ENCODE data around the gene FKBP11.
A peak's percentile ranks its signal among the peaks of the same experiment; 100 is the strongest.

FKBP11 gene

GRCh38 chr12:48925304-48926011 is at the start of gene FKBP11:
Gene FKBP11, minus strand, starts transcription at chr12:48925492. Its CDS starts 64 bp downstream, at chr12:48925428.
- no peak for DNase-seq

- no peak for DNase-seq
Observed at GRCh38 chr12:48973941-48974673, 48.8 kb upstream of the FKBP11 start.

GRCh38 chr12:48973531-48973930 is 48.2 kb upstream of the FKBP11 start:
- no peak for DNase-seq

- DNase-seq = no peak
Observed at GRCh38 chr12:48972952-48973483, 47.7 kb upstream of the FKBP11 start.

GRCh38 chr12:48972213-48972951 is 47.1 kb upstream of the FKBP11 start:
- DNase-seq = no peak

- DNase-seq = no peak
Observed at GRCh38 chr12:48970702-48971334, 45.5 kb upstream of the FKBP11 start.

GRCh38 chr12:48969833-48970701 is 44.8 kb upstream of the FKBP11 start:
- DNase-seq = no peak

- no peak for DNase-seq
Observed at GRCh38 chr12:48969160-48969771, 44.0 kb upstream of the FKBP11 start.

- DNase-seq = no peak
Observed at GRCh38 chr12:48968467-48968866, 43.2 kb upstream of the FKBP11 start.

GRCh38 chr12:48967991-48968390 is 42.7 kb upstream of the FKBP11 start:
- no peak for DNase-seq

GRCh38 chr12:48966177-48966895 is 41.0 kb upstream of the FKBP11 start:
- no peak for DNase-seq

- no peak for DNase-seq
Observed at GRCh38 chr12:48965298-48965838, 40.1 kb upstream of the FKBP11 start.

GRCh38 chr12:48961801-48962200 is 36.5 kb upstream of the FKBP11 start:
- DNase-seq = no peak

- DNase-seq = no peak
Observed at GRCh38 chr12:48961331-48961730, 36.0 kb upstream of the FKBP11 start.

- no peak for DNase-seq
Observed at GRCh38 chr12:48960834-48961233, 35.5 kb upstream of the FKBP11 start.

- DNase-seq = no peak
Observed at GRCh38 chr12:48958049-48958388, 32.7 kb upstream of the FKBP11 start.

- DNase-seq = peak; percentile 81
Observed at GRCh38 chr12:48957141-48958048, 32.1 kb upstream of the FKBP11 start, which contains the start of gene ARF3. Gene ARF3, minus strand, starts transcription at chr12:48957487. Its CDS starts 16,392 bp downstream, at chr12:48941095.

- peak; percentile 87 for DNase-seq
Observed at GRCh38 chr12:48956279-48957140, 31.2 kb upstream of the FKBP11 start.

All from NCI-H187 treated with DMSO at 0.1 percent for 48 hours (cell line).